DMS79 treated with DMSO at 0.1 percent for 48 hours (cell line): ENCODE results near the gene ADCY2.
"Not testable (repeated sequence)": the region's sequence is repeated elsewhere in the genome, so short reads cannot be mapped to it uniquely, and the experiment has no call there.

Source experiments
- DNase-seq: peaks from one replicate; lab custom pipeline; 2025; lab: John Stamatoyannopoulos, UW

The ADCY2 gene

DNA sequence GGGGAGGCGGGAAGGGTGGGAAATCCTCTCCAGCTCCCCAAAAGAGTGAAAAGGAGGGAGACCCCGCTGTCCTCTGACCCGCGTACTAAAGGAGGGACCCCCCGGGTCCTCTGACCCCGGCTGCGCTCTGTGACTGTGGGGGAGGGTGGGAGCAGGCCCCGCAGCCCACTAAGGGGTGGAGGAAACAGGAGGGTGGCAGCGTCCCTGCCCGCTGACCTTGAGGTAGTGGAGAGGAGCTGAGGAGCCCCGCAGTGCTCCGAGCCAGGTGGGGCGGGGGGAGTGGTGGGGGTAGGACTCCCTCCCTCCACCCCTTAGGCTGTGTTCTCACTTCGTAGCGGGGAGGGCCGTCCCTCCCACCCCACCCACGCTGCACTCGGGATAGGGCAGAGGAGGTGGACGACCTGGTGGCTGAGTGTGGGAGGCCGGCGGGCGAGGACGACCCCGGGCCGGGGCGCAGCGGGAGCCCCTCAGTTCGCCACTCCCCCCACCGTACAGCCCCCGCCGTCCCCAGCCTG is 449 bp upstream of the ADCY2 start:
- no peak for DNase-seq

GRCh38 chr5:7396713-7397454 is 946 bp downstream of the ADCY2 start:
- peak; percentile 59 for DNase-seq

- DNase-seq, result peak; percentile 9
Measured at GRCh38 chr5:7397937-7398336, 2.0 kb downstream of the ADCY2 start.

DNA sequence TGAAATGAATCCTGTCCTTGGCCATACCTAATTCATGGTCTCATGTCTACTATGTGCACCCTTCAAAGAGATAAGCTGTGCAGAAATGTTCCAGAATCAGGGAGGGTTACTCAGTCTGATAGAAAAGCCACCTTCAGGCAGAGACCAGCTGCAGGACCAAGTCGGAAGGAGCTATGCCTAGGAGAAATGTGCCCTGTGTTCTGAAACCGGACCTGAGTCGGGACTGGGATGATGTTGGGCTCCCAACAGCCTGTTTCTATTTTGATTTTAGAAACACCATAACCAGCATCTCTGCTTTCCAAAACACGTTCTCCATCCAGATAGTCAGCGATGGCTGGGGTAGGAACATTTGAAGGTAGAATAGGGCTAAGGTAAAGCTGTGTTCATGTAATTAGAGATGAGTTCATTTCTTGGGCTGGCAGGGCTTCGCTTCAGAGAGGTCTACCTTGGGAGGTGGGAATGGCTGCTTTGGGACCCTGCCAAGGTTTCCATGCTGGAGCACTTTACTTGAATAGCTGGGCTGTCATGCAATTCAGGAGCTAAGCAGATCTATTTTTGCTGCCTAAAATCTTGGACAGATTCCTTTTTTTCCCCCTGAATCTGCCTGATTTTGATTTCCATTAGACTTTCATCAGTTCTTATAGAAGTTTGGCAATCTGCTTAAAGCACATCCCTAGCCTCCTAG is 2.8 kb downstream of the ADCY2 start:
- peak; percentile 54 for DNase-seq

- DNase-seq, result no peak
Measured at GRCh38 chr5:7405277-7405676, 9.3 kb downstream of the ADCY2 start.

DNA sequence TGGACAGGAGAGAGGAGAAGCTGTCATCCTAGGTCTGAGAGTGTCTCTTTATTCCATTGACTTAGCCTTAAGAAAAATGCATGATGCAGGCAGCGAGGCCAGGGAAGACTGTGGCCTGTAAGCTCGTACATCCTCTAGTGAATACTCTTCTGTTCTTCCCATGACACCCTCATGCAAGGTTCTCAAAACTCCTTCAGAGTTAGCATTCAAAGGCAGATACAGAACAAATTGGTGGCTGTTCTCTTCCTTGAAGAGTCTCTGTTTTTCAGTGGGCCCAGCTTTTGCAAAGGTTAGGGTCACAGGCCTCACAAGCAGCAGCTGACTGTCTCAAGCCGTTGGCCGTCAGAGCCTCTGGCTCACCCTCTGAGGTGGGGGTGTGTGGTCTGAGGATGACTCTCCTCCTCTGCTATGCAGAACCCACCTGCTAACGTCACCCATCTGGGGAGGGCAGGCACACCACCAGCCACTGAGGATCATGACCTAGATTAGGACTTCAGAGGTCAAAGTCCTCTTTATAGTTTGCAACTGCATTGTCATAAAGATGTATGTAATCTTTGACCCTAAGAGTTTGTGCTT is 15.1 kb downstream of the ADCY2 start:
- no peak for DNase-seq

DNA sequence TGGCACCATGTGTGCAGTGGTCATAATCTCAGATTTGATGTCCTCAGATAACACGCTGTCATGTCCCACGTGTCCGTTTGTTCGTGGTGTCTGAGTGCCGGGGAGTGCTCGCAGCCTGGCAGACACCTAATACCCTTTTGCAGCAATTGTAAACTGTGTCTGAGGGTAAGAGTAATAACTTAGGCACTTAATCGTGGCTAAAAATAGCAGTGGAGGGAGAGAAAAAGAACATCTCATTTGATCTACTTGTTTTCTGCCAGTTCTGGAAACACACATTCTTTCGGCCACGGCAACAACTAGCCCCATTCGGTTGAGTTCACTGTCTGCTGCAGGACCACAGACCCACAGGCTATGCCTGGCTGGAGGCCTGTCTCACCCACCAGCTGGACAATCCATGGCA is 16.5 kb downstream of the ADCY2 start:
- DNase-seq, result no peak

DNA sequence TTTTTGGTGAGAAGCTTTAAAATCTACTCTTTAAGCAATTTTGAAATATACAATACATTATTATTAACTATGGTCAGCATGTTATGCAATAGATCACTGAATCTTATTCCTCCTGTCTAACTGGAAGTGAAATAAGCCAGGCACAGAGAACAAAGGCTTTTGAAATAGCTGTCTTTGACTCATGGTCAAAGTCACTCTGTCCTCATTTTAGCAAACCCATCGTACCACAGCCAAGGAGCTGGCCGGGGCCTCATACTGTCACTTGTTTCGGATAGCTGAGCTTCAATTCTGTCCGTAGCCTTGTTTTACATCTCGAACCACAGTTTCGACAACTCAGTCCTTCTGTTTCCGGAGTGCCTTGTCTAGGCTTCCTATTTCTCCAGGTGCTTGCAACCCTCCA is 19.2 kb downstream of the ADCY2 start:
- no peak for DNase-seq

DNA sequence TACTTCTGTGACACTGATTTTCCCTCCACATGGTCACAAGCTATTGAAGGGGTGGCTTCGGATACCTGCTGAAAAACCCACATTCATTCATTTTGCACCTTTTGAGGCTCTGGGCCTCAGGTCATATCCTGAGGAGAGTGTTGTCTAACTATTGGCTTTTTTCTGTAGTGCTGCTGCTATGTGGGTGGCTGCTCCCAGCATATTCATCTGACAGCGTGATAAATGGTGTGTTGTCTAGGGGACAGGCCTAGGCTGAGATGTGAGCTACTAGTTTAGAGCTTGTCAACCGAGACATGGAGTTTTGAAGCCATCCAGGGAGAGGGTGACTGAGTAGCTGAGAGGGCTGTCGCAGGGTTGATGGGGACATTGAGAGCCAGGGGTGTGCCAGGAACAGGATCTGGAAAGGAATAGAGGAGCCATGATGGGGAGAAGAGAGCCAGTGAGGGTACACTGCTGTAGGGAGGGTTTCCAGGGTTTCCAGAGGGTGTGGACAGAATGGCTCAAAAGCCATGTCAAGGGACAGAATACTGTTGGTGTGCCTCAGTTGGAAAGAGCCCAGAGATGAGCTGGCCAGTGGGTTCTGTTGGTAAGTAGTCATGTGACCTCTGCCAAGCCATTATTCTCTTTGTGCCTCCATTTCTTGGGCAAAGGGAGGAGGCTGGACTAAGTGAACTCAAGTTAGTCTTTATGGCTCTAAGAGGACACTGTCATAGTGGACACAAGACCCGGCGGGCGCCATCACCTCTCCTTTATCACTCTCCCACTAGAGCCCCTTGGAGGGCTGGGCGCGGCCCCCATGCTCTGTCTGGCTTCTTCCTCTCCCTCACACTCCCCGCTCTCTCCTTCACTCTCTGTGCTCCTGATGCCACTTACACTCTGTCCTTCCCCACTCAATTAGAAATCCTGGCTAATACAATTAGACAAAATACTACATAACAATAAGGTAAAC is 19.9 kb downstream of the ADCY2 start:
- no peak for DNase-seq

DNA sequence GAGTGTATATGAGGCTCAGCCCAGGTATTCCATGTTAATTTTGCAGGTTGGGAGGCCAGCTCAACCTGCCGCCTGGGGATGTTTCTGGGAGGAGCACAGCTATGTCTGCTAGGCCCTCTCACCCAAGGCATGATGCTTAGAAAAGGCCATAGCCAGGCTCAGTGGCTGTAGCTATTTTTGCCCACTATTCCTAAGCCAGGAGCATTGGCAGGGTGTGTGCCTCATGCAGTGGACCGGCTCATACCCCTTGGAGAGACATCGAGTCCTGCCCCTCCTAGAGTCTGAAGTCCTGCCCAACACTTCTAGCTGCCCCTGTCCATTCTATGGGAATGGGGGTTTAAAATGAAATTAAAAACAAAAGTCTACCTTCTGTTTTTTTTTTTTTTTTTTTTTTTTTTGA is 22.3 kb downstream of the ADCY2 start:
- DNase-seq, result no peak

DNA sequence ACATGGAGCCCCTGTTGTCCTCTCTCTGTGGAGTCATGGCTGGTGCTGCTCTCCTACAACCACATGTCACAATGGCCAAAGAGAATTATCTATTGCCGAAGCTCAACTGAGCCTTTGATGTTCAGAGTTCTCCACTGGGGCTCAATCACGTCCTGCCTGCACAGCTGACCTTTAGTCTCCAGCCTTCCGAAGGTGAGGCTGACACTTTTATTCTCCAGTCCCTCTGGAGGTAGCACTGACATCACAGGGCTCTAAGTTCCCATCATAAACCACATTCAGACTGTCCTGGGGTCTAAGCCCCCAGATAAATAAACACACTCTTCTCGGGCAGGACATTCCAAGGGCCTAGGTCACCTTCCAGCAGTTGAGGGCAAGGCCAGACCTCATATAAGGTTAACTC is 23.4 kb downstream of the ADCY2 start:
- no peak for DNase-seq

DNA sequence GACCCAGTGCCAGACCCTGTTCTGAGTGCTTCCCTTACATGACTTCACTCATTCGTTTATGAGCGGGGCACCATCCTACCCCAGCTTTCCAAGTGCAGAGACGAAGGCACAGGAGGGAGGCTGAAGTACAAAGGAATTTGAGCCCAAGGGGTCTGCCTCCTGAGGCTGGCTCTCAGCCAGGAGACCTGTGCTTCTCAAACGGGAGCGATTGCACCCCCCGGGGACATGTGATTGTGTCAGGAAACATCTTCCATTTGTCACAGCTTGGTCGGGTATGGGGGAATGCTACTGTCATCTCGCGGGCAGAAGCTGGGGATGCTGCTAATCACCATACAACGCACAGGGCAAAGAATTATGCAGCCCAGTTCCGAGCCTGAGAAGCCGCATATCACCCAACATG is 23.9 kb downstream of the ADCY2 start:
- DNase-seq, result no peak

DNA sequence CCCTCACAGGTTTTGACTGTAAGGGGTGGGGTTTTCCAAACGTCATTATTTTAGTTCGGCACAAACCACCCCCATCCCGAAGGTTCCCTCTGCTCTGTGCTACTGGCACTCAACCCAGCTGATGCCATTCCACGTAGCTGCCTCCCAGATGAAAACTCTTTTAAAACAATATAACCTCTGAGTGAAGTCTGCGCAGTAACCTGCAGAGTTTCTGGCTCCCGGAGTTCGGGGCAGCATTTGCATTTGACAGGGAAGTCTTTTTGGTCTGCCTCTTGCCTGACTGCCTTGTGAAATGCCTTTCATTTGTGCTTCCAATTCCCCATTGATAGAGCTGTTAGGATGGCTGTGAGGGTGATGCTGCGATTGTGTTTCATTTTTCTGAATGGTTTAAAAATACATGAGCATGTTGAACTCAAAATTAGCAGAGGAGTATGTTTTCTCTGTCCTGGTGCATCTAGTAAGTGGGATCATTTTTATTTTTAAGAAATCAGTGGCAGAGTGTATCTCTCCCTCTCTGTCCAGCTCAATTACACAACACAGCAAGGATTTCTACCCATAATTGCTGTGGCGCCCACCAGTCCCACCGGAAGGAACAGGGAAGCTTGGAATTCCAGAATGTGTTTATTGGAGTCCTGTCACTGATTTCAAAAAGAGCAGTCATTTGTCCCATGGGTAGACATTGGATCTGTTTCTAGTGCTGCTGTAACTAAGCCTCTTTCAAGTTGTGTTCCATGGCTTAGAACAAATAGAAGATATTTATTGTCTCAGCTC is 24.8 kb downstream of the ADCY2 start:
- DNase-seq, result no peak

- DNase-seq, result no peak
Measured at GRCh38 chr5:7422316-7423106, 26.6 kb downstream of the ADCY2 start.

GRCh38 chr5:7423231-7423630 is 27.3 kb downstream of the ADCY2 start:
- DNase-seq, result not testable (repeated sequence)

- DNase-seq, result no peak
Measured at GRCh38 chr5:7425830-7426229, 29.9 kb downstream of the ADCY2 start.

DNA sequence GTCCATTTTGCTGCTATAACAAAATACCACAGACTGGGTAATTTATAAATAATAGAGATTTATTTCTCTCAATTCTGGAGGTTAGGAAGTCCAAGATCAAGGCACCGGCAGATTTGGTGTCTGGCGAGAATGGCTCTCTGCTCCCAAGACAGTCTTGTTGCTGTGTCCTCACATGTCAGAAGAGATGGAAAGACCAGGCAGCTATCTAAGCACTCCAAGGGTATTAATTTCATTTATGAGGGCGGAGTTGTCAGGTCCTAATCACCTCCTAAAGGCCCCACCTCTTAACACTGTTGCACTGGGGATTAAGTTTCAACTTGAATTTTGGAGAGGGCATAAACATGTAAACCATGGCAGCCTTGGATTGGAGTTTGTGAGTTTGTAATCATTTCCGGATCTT is 30.3 kb downstream of the ADCY2 start:
- DNase-seq, result no peak

GRCh38 chr5:7434914-7435313 is 39.0 kb downstream of the ADCY2 start:
- DNase-seq, result no peak

GRCh38 chr5:7435503-7435902 is 39.6 kb downstream of the ADCY2 start:
- no peak for DNase-seq

- no peak for DNase-seq
Measured at GRCh38 chr5:7436521-7436920, 40.6 kb downstream of the ADCY2 start.
